ENCODE results near the gene GNAO1. TPM values are rescaled to one million over a fixed set of nuclear protein-coding genes. Genes with fewer than 3 reads are reported as not detected.

The GNAO1 gene
- total and polyA plus RNA-seq, 7 donors, result 0.35 to 1.9 (median 0.60) TPM

- H3K27ac ChIP-seq, result no peak overlapping the region
- 91 to 93% (median 93%) methylated on average over 6 of the region's 6 CpGs for WGBS, 3 donors
- ATAC-seq, result no peak
- DNase-seq, result no peak
- peaks cover 14% of the 10 kb centered on the region for H3K4me1 ChIP-seq
- no peak for TF ChIP-seq CTCF (IDR thresholded peaks at IDR 0.05)
- intact Hi-C loops (cut with DNase I), result no loop called here
- no peaks in the 10 kb centered on the region for H3K27me3 ChIP-seq (ENCODE audit: insufficient read depth in 3 of 3, low read length in 2 of 3)
- H3K36me3 ChIP-seq (ENCODE audit: insufficient read depth in 1 of 2, low read depth in 1 of 2), result peaks cover 0 to 70% of the 10 kb centered on the region in 2 donors
- H3K9me3 ChIP-seq, result no peaks in the 10 kb centered on the region
- H3K4me3 ChIP-seq, result no peak overlapping the region
Observed at GRCh38 chr16:56363181-56363716, 172.0 kb downstream of the GNAO1 start.

- Histone ChIP-seq H3K9me3 (no peaks in the 10 kb centered on the region), H3K27ac (no peak overlapping the region), H3K4me1 (peaks cover 14% of the 10 kb centered on the region), H3K4me3 (no peak overlapping the region), H3K27me3 (ENCODE audit: insufficient read depth in 3 of 3, low read length in 2 of 3) (no peaks in the 10 kb centered on the region), H3K36me3 (ENCODE audit: insufficient read depth in 1 of 2, low read depth in 1 of 2) (peaks cover 0 to 78% of the 10 kb centered on the region in 2 donors)
- no peak for ATAC-seq
- TF ChIP-seq CTCF (IDR thresholded peaks at IDR 0.05), result no peak
- 92 to 97% (median 94%) methylated on average over 26 of the region's 26 CpGs for WGBS, 3 donors
- intact Hi-C loops (cut with DNase I), result no loop called here
- DNase-seq, result no peak
Observed at GRCh38 chr16:56363781-56364565, 172.7 kb downstream of the GNAO1 start.

GRCh38 chr16:56364865-56365264 is 173.6 kb downstream of the GNAO1 start:
- peaks cover 8% of the 10 kb centered on the region for H3K4me1 ChIP-seq
- WGBS, 3 donors, result 93 to 97% (median 96%) methylated on average over 8 of the region's 8 CpGs
- intact Hi-C loops (cut with DNase I), result no loop called here
- H3K27me3 ChIP-seq (ENCODE audit: insufficient read depth in 3 of 3, low read length in 2 of 3), result no peaks in the 10 kb centered on the region
- no peak overlapping the region for H3K27ac ChIP-seq
- no peaks in the 10 kb centered on the region for H3K9me3 ChIP-seq
- no peak for ATAC-seq
- H3K36me3 ChIP-seq (ENCODE audit: insufficient read depth in 1 of 2, low read depth in 1 of 2), result peaks cover 0 to 79% of the 10 kb centered on the region in 2 donors
- H3K4me3 ChIP-seq, result no peak overlapping the region
- no peak for TF ChIP-seq CTCF (IDR thresholded peaks at IDR 0.05)
- DNase-seq, result no peak

GRCh38 chr16:56365552-56365951 is 174.3 kb downstream of the GNAO1 start:
- Histone ChIP-seq H3K4me3 (no peak overlapping the region), H3K27me3 (ENCODE audit: insufficient read depth in 3 of 3, low read length in 2 of 3) (no peaks in the 10 kb centered on the region), H3K4me1 (peaks cover 6% of the 10 kb centered on the region), H3K36me3 (ENCODE audit: insufficient read depth in 1 of 2, low read depth in 1 of 2) (peaks cover 0 to 77% of the 10 kb centered on the region in 2 donors), H3K9me3 (no peaks in the 10 kb centered on the region), H3K27ac (no peak overlapping the region)
- intact Hi-C loops (cut with DNase I), result no loop called here
- no peak for ATAC-seq
- 88 to 96% (median 92%) methylated on average over 7 of the region's 7 CpGs for WGBS, 3 donors
- no peak for DNase-seq
- no peak for TF ChIP-seq CTCF (IDR thresholded peaks at IDR 0.05)

Measured in psoas muscle (tissue), 8 donors.